ENCODE measurements around the gene CLEC2L.
A peak's percentile ranks its signal among the peaks of the same experiment; 100 is the strongest.

Gene CLEC2L

DNA sequence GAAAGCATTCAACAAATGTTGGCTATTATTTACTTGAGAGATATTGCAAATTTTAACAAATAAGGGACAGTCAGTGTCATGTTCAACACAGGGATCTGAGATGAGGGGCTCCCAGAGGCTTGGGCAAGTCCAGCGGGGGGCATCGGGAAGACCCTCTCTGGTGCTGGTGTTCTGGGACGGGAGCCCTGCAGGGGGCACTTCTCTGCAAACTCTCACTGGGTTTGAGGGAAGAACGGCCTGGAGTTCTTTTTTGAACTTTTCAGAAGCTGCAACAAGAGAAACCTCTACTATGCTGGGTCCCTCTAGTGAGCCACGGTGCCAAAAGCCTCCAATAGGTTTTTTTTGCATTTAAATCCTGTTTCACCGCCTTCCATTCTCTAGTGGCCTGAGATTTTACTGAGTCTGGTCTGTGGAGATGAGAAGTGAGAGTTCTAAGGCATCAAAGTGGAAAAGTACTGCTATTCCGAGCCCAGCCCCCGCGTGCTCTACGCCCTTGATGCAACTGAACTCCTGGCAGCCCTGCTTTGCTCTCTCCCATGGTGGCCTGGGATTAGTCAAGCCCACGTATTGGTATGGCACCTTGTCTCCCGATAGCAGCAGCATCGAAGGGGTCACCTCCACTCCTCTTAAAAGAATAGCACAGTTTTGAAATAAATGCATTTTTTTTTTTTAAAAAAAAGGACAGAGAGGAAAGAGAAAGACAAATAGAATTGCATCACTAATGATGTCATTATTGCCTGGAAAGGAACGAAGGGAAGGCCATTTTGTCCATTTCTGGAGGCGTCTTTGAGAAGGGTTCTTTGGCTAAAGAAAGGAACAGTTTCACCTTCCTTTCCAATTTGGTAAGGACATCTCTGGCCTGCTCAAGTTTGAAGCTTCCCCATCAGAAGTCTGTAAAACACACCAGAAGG, 43.5 kb downstream of the CLEC2L start:
- no peak for DNase-seq (ENCODE audit: low read depth)
- in situ Hi-C loops (cut with HindIII; ENCODE audit: low sequenced_read_pairs), result loop anchor here (5.0 kb wide), 1 partner anchor 70 kb away; no protein-coding TSS in a partner anchor
- H3K4me3 ChIP-seq (ENCODE audit: low read depth, low read length), result no peak overlapping the region
- TF ChIP-seq CTCF (IDR thresholded peaks at IDR 0.05; ENCODE audit: low read depth, low read length, missing control alignments), result no peak

DNA sequence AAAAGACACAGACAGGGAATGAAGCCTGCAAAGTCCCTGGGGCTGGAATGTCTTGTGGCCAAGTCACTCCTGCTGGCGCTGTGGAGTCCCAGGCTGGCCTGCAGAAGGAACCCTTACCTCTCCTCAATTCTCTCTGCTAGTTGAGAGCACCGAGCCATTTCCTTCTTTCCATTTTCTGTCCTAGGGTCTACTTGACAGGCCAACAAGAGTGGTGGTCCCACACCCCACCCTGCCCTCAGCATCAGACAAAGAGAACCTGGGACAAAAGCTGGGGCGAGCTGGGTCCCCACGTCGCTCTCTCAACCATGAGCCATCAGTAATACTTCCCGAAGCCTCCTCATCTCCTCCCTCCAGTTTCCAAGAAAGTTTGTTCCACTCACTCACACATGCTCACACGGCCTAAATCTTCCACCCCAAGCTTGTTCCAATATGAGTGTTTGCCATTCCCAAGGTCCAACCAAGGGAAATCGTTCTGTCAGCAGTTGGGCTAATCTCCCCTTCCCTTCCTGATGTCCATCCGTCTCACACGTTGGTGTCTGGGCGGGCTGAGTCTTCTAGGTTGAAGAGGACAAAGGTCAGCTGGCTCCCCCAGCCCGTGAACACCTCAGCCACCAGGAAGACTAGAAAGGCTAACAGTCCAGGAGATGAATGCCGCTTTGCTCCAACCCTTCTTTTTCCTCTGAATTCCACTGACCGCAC, 44.3 kb downstream of the CLEC2L start:
- DNase-seq (ENCODE audit: low read depth), result no peak
- no peak overlapping the region for H3K4me3 ChIP-seq (ENCODE audit: low read depth, low read length)
- in situ Hi-C loops (cut with HindIII; ENCODE audit: low sequenced_read_pairs), result loop anchor here (5.0 kb wide), 1 partner anchor 70 kb away; no protein-coding TSS in a partner anchor
- no peak for TF ChIP-seq CTCF (IDR thresholded peaks at IDR 0.05; ENCODE audit: low read depth, low read length, missing control alignments)

DNA sequence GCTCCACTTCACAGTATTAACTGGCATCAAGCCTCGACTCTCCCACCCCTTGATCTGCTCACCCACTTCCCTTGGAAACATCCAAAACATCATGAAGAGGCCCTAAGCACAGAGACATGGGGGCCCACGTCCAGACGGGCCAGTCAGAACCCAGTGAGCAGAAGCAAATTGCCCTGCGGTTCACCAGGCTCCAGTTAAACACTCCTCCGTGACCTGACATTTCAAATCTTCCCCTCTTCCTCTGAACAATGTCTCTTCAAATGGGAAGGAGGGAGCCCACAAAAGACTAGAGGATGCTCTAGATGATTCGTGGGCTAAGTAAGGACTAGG, 44.8 kb downstream of the CLEC2L start:
- H3K4me3 ChIP-seq (ENCODE audit: low read depth, low read length), result no peak overlapping the region
- no peak for DNase-seq (ENCODE audit: low read depth)
- in situ Hi-C loops (cut with HindIII; ENCODE audit: low sequenced_read_pairs), result loop anchor here (5.0 kb wide), 1 partner anchor 71 kb away; no protein-coding TSS in a partner anchor
- TF ChIP-seq CTCF (IDR thresholded peaks at IDR 0.05; ENCODE audit: low read depth, low read length, missing control alignments), result no peak

DNA sequence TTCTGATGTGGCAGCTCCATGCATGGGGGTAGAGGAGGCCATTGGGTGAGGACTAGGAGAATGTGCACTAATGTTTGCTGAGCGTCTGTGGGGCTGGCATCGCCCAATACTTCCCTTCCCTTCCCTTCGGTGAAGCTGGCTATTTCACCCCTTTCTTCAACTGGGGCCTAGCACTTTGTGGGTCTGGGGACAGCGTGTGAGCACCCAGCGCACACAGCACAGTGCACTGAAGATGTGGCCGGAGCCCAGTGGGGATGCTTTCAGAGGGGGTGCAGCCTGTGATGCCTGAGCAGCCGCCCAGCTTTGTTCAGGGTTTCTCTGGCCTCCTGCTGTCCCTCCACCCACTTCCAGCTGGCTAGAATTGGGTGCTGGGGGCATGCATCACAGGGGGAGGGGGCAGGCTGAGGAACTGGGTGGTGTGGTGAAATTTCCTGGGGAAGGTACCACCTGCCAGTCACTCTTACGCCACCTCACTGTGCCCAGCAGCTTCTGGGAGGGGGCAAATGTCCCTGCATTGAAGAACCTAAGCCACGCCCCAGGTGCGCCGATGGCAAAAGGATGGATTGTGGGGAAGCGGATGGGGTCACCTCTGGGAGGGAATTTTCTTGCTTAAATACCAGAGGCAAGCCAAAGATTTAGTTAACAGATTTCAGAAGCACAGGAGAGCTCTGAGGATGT, 45.5 kb downstream of the CLEC2L start:
- DNase-seq (ENCODE audit: low read depth), result no peak
- in situ Hi-C loops (cut with HindIII; ENCODE audit: low sequenced_read_pairs), result loop anchor here (5.0 kb wide), 1 partner anchor 72 kb away; no protein-coding TSS in a partner anchor
- no peak overlapping the region for H3K4me3 ChIP-seq (ENCODE audit: low read depth, low read length)
- TF ChIP-seq CTCF (IDR thresholded peaks at IDR 0.05; ENCODE audit: low read depth, low read length, missing control alignments), result no peak

DNA sequence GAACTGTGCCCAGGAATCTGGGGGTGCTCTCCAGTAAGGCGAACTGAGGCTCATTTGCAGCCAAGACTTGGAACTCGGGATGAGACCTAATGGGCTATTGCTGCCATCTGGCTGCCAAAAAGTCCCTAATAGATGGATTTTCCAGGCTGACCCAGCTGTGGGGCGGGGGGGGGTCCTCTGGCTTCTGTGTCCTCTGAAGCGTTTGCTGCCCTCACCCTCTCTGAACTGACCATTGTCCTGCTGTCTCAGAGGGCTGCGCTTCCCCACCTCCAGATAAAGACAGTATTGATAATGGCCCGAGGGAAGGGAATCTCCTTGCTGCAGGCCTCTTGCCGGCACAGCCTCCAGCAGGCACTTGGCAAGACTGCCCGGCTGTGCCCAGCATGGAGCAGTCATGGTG, 46.6 kb downstream of the CLEC2L start:
- TF ChIP-seq CTCF (IDR thresholded peaks at IDR 0.05; ENCODE audit: low read depth, low read length, missing control alignments), result peak; percentile 20
- no peak overlapping the region for H3K4me3 ChIP-seq (ENCODE audit: low read depth, low read length)
- DNase-seq (ENCODE audit: low read depth), result no peak
- in situ Hi-C loops (cut with HindIII; ENCODE audit: low sequenced_read_pairs), result no loop called here

- no peak overlapping the region for H3K4me3 ChIP-seq (ENCODE audit: low read depth, low read length)
- no peak for TF ChIP-seq CTCF (IDR thresholded peaks at IDR 0.05; ENCODE audit: low read depth, low read length, missing control alignments)
- DNase-seq (ENCODE audit: low read depth), result no peak
- in situ Hi-C loops (cut with HindIII; ENCODE audit: low sequenced_read_pairs), result no loop called here
Measured at GRCh38 chr7:139570626-139571025, 47.1 kb downstream of the CLEC2L start.

All from astrocyte of the cerebellum (primary cell).